T-helper 2 cell treated with Interferon-gamma antibody and Interleukin-4, amounts not matched to agents 5 μg/mL and 100 μg/mL, for 36 hours (primary cell): ENCODE results near the gene CNTN5.

ENCODE experiments used
- DNase-seq: peaks from one replicate; pipeline ENCODE4 v3.0.0; 2021; ENCODE audit warnings: low spot score
- H3K27ac Mint-ChIP-seq: one replicate; pipeline ENCODE4 v1.8.0; 2021; ENCODE audit warnings: mild to moderate bottlenecking, mixed read lengths
- H3K27me3 Mint-ChIP-seq: one replicate; pipeline ENCODE4 v1.8.0; 2021; ENCODE audit warnings: low read depth, mixed read lengths
- H3K36me3 Mint-ChIP-seq: one replicate; pipeline ENCODE4 v1.8.0; 2021; ENCODE audit warnings: low read depth, mixed read lengths
- H3K4me1 Mint-ChIP-seq: one replicate; pipeline ENCODE4 v1.8.0; 2021; ENCODE audit warnings: low read depth, mixed read lengths
- H3K4me3 Mint-ChIP-seq: one replicate; pipeline ENCODE4 v1.8.0; 2022; ENCODE audit warnings: mild to moderate bottlenecking, moderate library complexity, mixed read lengths
- H3K9me3 Mint-ChIP-seq: one replicate; pipeline ENCODE4 v1.8.0; 2021; ENCODE audit warnings: mixed read lengths

The CNTN5 gene

DNA sequence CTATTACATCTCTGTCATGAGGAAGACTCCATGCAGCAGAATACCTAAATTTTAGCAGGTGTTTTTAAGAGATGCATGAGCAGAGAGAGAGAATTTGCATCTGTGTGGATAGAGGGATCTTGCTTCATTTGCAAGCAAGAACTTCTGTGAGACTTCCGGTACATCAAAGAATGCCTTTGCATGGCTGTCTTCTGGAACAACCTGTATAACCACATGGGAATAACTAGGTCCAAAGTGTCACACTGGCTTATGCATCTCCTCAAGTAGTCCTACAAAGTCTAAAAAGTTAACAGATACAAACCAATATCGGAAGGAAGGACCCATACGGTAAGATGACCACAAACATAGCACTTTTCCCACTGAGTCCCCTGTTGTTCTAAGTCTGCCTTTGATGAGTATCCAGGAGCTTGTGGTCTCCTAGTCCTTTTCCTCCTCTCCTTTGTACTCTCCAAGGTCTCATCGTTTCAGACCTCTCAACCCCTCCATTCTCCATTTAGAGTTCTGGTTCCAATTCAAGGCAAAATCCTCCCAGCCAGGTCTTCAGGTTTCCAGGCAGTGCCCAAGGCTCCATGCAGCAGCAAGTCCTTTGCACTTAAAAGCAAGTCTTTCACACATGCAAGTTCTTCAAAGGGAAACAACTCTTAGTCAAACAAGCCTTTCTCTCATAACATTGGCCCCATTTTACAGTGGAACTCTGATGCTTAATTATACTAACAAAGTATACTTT lies 1084.7 kb downstream of the CNTN5 start:
- Mint-ChIP-seq H3K4me3 (no peak overlapping the region), H3K27me3 (no peaks in the 10 kb centered on the region), H3K4me1 (no peaks in the 10 kb centered on the region), H3K27ac (no peak overlapping the region), H3K36me3 (no peaks in the 10 kb centered on the region), H3K9me3 (peaks cover 32% of the 10 kb centered on the region)
- no peak for DNase-seq

DNA sequence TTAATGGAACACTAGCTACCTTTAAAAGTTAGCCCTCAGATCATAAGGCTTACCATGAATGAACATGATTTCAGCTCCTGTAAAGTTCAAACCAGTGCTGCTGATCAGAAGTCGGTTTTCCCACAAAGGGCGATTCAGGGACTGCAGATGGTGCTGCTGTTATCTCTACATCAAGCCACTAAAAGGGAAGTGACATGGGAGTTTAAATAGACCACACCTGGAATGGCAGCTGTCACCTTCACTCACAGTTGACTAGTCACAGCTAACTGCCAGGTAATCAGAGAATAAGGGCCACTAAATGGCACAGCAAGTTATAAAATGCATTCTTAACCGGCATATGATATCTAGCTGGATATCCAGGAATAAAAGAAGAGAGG lies 1085.2 kb downstream of the CNTN5 start:
- Mint-ChIP-seq H3K4me1 (no peaks in the 10 kb centered on the region), H3K27ac (no peak overlapping the region), H3K27me3 (no peaks in the 10 kb centered on the region), H3K9me3 (peaks cover 34% of the 10 kb centered on the region), H3K4me3 (no peak overlapping the region), H3K36me3 (no peaks in the 10 kb centered on the region)
- no peak for DNase-seq

DNA sequence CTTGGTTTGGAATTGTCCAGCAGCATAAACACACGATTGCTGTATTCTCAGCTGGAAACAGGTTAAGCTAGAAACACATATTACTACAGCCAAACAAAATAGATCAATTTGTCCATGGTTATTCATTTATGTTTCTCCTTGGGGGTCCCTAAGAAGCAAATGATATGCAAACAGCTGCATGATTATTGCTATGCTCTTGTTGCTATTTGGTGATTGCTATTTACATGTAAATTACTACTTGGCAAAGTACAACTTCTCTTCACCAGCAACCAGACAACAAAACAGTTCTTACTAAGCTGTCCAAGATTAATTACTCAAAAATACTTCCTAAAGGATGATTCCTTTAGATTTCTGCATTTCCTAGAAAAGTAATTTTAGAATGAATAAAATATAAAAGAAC lies 1098.4 kb downstream of the CNTN5 start:
- no peak overlapping the region for H3K4me3 Mint-ChIP-seq
- no peaks in the 10 kb centered on the region for H3K36me3 Mint-ChIP-seq
- no peak overlapping the region for H3K27ac Mint-ChIP-seq
- DNase-seq = no peak
- no peaks in the 10 kb centered on the region for H3K4me1 Mint-ChIP-seq
- peaks cover 35% of the 10 kb centered on the region for H3K9me3 Mint-ChIP-seq
- H3K27me3 Mint-ChIP-seq = no peaks in the 10 kb centered on the region

DNA sequence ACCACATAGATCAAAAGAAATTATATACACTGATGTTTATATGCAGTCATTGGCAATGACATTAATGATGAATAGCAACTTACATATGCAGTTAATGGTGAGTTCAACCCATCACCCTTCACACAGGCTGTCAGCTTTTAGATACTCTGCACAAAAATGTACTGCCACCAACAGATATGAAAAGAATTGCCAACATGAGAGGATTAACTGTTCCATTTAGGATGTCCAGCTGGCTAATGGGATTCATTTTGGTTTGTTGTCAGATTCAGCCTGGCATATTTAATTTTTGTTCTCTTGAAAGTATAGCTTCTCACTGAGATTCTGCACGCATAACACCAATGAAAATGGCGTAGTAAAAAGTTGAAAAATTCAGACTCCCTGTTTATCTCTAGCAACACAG lies 1112.4 kb downstream of the CNTN5 start:
- H3K9me3 Mint-ChIP-seq = peaks cover 32% of the 10 kb centered on the region

DNA sequence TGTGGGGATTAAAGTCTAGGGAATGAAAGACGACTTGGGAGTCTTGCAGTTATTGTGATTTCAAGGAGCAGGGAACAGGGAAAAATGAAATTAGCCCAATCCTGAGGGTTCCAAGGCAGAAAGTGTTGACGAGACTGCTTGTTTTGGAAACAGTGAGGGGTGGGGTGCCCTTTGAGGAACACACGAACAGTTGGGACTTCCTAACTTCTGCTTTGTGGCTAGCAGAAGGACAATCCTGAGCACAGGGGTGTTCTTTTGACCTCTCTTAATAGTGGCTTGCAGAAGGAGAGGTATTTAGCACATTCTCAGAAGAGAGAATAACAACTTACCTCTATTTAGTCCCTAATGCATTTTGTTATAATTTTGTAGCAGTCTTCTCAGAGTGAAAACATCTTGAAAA lies 1120.5 kb downstream of the CNTN5 start:
- no peaks in the 10 kb centered on the region for H3K4me1 Mint-ChIP-seq
- no peak for DNase-seq
- no peak overlapping the region for H3K27ac Mint-ChIP-seq
- H3K27me3 Mint-ChIP-seq = no peaks in the 10 kb centered on the region
- H3K4me3 Mint-ChIP-seq = no peak overlapping the region
- peaks cover 12% of the 10 kb centered on the region for H3K9me3 Mint-ChIP-seq
- H3K36me3 Mint-ChIP-seq = no peaks in the 10 kb centered on the region

More for the DNA sequence above, 1112.4 kb downstream of the CNTN5 start:
- Mint-ChIP-seq H3K4me3 (no peak overlapping the region), H3K36me3 (no peaks in the 10 kb centered on the region), H3K27me3 (no peaks in the 10 kb centered on the region), H3K4me1 (no peaks in the 10 kb centered on the region), H3K27ac (no peak overlapping the region)
- DNase-seq = no peak

DNA sequence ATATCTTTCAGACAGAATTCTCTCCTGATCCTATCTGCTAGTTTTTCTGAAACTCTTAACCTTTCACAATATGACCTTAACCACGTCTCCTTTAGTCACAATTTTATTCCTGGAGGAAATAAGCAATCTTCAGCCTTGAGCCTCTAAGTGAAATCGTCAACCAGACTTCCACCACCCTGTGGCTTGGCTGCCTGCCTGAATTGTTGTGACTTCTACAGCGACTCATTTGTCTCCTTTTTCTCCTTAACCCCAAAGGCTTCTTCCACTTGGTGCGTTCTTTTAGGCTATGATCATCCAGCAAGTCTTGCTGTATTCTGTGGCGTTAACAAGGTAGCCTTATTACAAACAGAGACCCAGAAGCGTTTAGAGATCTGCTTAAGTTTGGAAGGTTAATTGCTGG lies 1131.2 kb downstream of the CNTN5 start:
- Mint-ChIP-seq H3K9me3 (peaks cover 23% of the 10 kb centered on the region), H3K27ac (no peak overlapping the region), H3K4me3 (no peak overlapping the region), H3K27me3 (no peaks in the 10 kb centered on the region), H3K36me3 (no peaks in the 10 kb centered on the region), H3K4me1 (no peaks in the 10 kb centered on the region)
- DNase-seq = no peak

DNA sequence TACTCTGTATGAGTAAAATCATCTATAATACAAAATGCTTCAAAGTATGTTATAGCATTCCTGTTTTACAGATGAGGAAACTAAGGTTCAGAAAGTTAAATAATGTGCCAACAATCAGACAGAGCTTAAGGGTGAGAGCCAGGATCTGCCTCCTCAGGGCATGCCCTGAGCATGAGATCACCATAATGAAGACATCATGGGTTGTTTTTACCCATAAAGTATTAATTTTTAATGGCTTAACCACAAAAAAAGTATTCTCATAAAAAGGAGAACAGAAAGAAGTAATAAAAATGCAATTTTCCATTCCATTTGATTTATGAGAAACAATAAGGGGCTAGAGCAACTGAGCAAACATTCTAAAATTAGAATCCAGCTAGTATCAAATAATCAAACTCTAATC lies 1132.0 kb downstream of the CNTN5 start:
- H3K9me3 Mint-ChIP-seq = peaks cover 19% of the 10 kb centered on the region
- H3K27me3 Mint-ChIP-seq = no peaks in the 10 kb centered on the region
- no peak for DNase-seq
- no peak overlapping the region for H3K27ac Mint-ChIP-seq
- no peaks in the 10 kb centered on the region for H3K36me3 Mint-ChIP-seq
- no peaks in the 10 kb centered on the region for H3K4me1 Mint-ChIP-seq
- no peak overlapping the region for H3K4me3 Mint-ChIP-seq

DNA sequence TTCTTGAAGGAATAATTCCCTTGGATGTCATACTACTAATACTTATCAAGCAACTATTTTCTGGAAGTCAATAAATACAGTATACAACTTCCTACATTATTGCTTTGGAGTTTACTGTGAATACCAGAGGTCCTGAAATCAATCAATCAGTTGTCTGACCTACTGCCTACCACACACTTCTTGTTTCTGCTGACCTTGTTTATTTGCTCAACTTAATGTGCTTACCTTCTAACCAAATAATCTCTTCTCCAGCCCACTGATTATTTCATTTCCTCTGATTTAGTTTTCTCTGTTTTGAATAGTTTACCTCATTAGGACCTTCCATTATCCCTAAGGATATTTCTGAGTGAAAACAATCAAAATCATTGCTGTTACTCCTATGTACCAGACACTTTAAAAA lies 1142.7 kb downstream of the CNTN5 start:
- no peak overlapping the region for H3K4me3 Mint-ChIP-seq
- H3K4me1 Mint-ChIP-seq = no peaks in the 10 kb centered on the region
- no peak overlapping the region for H3K27ac Mint-ChIP-seq
- H3K9me3 Mint-ChIP-seq = peaks cover 23% of the 10 kb centered on the region
- H3K27me3 Mint-ChIP-seq = no peaks in the 10 kb centered on the region
- DNase-seq = no peak
- no peaks in the 10 kb centered on the region for H3K36me3 Mint-ChIP-seq

DNA sequence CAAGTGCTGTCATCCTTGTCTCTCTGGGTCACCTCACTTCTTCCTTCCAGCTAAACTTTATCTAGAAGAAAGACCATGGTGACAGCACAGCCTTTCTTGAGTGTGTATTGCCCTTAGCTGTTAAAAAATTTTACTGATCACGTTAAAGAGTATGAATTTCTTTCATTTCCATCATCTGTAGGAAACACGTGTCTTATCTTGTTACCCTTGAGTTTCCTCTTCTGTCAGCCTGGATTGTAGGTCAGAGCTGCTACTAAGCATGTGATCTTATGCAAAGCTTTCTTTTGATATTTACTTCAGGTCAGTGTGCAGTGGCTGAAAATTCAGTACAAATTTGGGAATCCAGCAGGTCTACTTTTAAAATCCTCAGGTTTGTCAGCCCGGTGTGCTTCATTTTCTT lies 1154.1 kb downstream of the CNTN5 start:
- no peaks in the 10 kb centered on the region for H3K36me3 Mint-ChIP-seq
- H3K9me3 Mint-ChIP-seq = peaks cover 52% of the 10 kb centered on the region
- H3K4me1 Mint-ChIP-seq = no peaks in the 10 kb centered on the region
- DNase-seq = no peak
- H3K4me3 Mint-ChIP-seq = no peak overlapping the region
- H3K27me3 Mint-ChIP-seq = no peaks in the 10 kb centered on the region
- H3K27ac Mint-ChIP-seq = no peak overlapping the region

DNA sequence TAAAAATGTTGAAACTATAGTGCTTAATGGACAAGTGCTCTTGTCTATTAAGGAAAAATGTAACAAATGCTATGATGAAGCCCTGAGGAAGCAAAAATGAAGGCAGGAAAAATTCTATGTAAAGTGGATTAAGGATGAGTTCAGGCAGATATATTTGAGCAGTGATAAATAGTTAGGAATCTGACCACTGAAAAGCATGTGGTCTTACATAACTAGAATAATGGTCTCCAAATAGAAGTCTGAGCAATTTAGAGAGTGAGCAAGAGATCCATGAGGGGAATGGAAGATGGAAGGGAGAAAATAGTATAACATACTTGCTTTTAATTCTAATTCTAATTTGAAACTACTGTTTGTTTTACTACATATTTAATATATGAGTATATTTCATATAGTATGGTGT lies 1155.7 kb downstream of the CNTN5 start:
- Mint-ChIP-seq H3K4me1 (no peaks in the 10 kb centered on the region), H3K9me3 (peaks cover 64% of the 10 kb centered on the region)

DNA sequence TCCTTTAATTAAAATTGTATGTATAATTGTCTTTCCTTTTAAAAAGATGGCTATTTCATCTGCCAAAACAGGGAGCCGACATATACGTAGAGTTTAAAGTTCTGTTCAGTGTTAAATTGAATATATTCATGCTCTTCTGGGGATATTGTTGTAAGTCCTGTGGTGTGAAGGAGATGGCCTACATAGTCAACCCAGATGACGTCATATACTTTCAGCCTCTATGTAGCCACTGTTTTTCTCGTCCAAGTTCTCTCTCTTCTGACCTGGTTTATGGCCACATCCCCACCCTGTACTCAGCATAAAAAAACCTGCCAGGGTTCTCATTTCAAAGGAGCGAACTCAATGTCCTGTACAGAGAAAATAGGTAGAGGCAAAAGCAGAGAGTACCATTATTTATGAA lies 1156.9 kb downstream of the CNTN5 start:
- H3K27ac Mint-ChIP-seq = no peak overlapping the region
- H3K4me3 Mint-ChIP-seq = no peak overlapping the region
- no peak for DNase-seq
- no peaks in the 10 kb centered on the region for H3K4me1 Mint-ChIP-seq
- H3K9me3 Mint-ChIP-seq = peaks cover 59% of the 10 kb centered on the region
- no peaks in the 10 kb centered on the region for H3K36me3 Mint-ChIP-seq
- no peaks in the 10 kb centered on the region for H3K27me3 Mint-ChIP-seq

More for the DNA sequence above, 1155.7 kb downstream of the CNTN5 start:
- no peak for DNase-seq
- no peak overlapping the region for H3K27ac Mint-ChIP-seq
- H3K36me3 Mint-ChIP-seq = no peaks in the 10 kb centered on the region
- H3K4me3 Mint-ChIP-seq = no peak overlapping the region
- H3K27me3 Mint-ChIP-seq = no peaks in the 10 kb centered on the region

DNA sequence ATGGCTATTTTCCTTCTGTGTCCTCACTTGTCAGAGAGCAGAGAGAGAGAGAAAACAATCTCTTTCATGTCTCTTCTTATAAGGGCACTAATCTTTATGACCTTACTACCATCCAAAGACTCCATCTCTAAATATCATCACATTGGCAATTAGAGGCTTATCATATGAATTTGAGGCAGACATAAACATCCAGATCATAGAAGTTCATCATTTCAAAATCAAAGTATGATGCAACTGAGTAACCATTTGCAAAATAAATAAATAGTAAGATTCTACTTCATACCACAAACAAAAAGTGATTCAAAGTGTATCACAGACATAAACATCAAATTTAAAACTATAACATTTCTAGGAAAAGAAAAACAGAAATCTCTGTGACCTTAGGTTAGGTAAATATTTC lies 1161.6 kb downstream of the CNTN5 start:
- Mint-ChIP-seq H3K9me3 (peaks cover 47% of the 10 kb centered on the region), H3K27ac (no peak overlapping the region), H3K27me3 (no peaks in the 10 kb centered on the region), H3K36me3 (no peaks in the 10 kb centered on the region), H3K4me1 (no peaks in the 10 kb centered on the region), H3K4me3 (no peak overlapping the region)
- no peak for DNase-seq

DNA sequence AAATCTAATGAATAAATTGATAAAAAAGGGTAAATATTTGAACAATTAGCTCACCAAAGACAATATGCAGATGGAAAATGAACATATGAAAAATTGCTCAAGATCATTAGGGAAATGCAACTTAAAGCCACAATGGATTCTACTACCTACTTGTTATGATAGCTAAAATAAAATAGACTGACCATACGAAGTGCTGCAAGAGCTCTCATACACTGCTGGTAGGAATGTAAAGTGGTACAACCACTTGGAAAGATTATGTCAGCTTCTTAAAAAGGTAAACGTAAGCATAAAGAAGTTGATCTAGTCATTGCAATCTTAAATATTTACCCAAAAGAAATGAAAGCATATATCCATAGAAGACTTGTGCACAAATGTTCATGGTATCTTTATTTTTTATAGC lies 1162.2 kb downstream of the CNTN5 start:
- no peak for DNase-seq
- Mint-ChIP-seq H3K36me3 (no peaks in the 10 kb centered on the region), H3K9me3 (peaks cover 48% of the 10 kb centered on the region), H3K27me3 (no peaks in the 10 kb centered on the region), H3K27ac (no peak overlapping the region), H3K4me3 (no peak overlapping the region), H3K4me1 (no peaks in the 10 kb centered on the region)

DNA sequence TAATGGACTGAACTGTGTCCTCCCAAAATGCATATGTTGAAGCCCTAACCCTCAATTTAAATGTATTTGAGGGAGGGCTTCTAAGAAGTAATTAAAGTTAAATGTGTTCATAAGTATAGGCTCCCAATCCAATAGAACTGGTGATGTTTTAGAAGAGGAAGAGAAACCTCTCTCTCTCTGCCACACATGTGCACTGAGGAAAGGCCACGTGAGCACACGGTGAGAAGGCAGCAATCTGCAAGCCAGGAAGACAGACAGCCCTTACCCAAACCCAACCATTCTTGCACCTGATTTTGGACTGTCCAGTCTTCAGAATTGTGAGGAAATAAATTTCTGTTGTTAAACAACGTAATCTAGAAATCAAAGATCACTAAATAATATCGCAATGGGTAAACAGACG lies 1164.8 kb downstream of the CNTN5 start:
- Mint-ChIP-seq H3K27me3 (no peaks in the 10 kb centered on the region), H3K9me3 (peaks cover 38% of the 10 kb centered on the region), H3K36me3 (no peaks in the 10 kb centered on the region), H3K27ac (no peak overlapping the region), H3K4me3 (no peak overlapping the region), H3K4me1 (no peaks in the 10 kb centered on the region)
- no peak for DNase-seq

DNA sequence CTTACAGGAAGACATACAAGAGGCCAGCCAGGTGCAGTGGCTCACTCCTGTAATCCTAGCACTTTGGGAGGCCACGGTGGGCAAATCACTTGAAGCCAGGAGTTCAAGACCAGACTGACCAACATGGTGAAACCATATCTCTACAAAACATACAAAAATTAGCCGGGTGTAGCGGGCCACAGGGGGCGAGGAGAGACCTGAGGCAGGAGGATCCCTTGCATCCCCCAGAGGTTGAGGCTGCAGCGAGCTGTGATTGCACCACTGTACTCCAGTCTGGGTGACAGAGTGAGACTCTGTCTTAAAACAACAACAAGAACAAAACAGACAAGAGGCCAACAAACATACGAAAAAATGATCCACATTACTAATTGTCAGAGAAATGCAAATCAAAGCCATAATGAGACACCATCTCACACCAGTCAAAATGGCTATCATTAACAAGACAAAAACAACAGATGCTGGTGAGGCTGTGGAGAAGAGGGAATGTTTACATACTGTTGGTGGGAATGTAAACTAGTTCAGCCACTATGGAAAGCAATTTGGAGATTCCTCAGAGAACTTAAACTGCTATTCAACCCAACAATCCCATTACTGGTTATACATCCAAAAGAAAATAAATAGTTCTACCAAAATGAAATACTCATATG lies 1167.5 kb downstream of the CNTN5 start:
- Mint-ChIP-seq H3K27ac (no peak overlapping the region), H3K9me3 (peaks cover 36% of the 10 kb centered on the region), H3K36me3 (no peaks in the 10 kb centered on the region), H3K4me3 (no peak overlapping the region), H3K4me1 (no peaks in the 10 kb centered on the region), H3K27me3 (no peaks in the 10 kb centered on the region)
- no peak for DNase-seq
